Ovary (tissue), 9 donors: ENCODE data around the gene ATP2B3. TPM values are rescaled to one million over a fixed set of nuclear protein-coding genes. Genes with fewer than 3 reads are reported as not detected.

Experiments used
- DNase-seq, 5 donors: peaks; one replicate each; pipeline ENCODE4 v3.0.0-alpha.2; 2019 to 2020
- H3K27ac ChIP-seq, 2 donors: fragments of 200-600 bp; one replicate each; pipeline versions ENCODE4 v1.5.1 to v1.8.0; 2019 to 2022
- H3K27me3 ChIP-seq: fragments of 200-600 bp; one replicate; pipeline ENCODE4 v1.8.0; 2022
- H3K36me3 ChIP-seq: fragments of 200-600 bp; sonication (generic); one replicate; pipeline ENCODE4 v1.5.1; 2019
- H3K4me1 ChIP-seq: one replicate; pipeline ENCODE4 v1.8.1; 2013; ENCODE audit warnings: mild to moderate bottlenecking, moderate library complexity; ENCODE audit not compliant: insufficient read depth
- H3K4me3 ChIP-seq: fragments of 200-600 bp; sonication (generic); one replicate; pipeline ENCODE4 v1.5.1; 2017
- H3K9me3 ChIP-seq, 2 donors: fragments of 200-600 bp in 1 of 2; sonication (generic) in 1 of 2; one replicate each; pipeline versions ENCODE4 v1.5.1 to v1.8.1; 2013 to 2019; ENCODE audit warnings: mild to moderate bottlenecking in 1 of 2, moderate library complexity in 1 of 2
- EP300 ChIP-seq: sonication (generic); formaldehyde crosslinking; IDR thresholded peaks from one replicate; pipeline ENCODE4 v1.6.1; 2017; ENCODE audit warnings: antibody characterized with exemption
- POLR2A ChIP-seq: fragments of 450-650 bp; IDR thresholded peaks from one replicate; pipeline ENCODE4 v1.6.1; 2017; ENCODE audit warnings: antibody characterized with exemption, mild to moderate bottlenecking, moderate library complexity
- WGBS, 3 donors: extraction: QIAGEN DNeasy Blood & Tissue Kit in 1 of 3; methylation state at CpG; one replicate each; pipeline versions ENCODE4 v1.1.5 to v1.1.7; 2013 to 2017; 5-methylcytosine and 5-hydroxymethylcytosine counted together
- intact Hi-C, 4 donors: fragments of 100-400 bp; cut with DNase I; formaldehyde crosslinking; loops; one replicate each; pipeline versions ENCODE4 v1.11.0 to v1.15.1; 2022 to 2023
- polyA plus RNA-seq, 2 donors: library from polyadenylated mRNA; stranded (reverse); fragments of 200-250 nt in 1 of 2; fragments of 350-450 nt in 1 of 2; fragmentation: Illumina TruSeq in 1 of 2; extraction: RNeasy Lipid Tissue Mini Kit (QIAGEN cat#74804) in 1 of 2; gene quantifications; one replicate each; pipeline ENCODE4 v1.2.3, GENCODE V29; 2013 to 2014
- total RNA-seq, 7 donors: library from RNA; depleted of rRNA in 2 of 7; stranded (reverse); fragments of >200 nt in 2 of 7; fragmentation: NEBNext Ultra II Directional in 3 of 7; extraction: Animal tissue kit (Norgen Biotek cat#: 25700) in 3 of 7; gene quantifications; one replicate each; pipeline versions ENCODE4 v1.1.0 to v1.2.4, GENCODE V29; 2016 to 2023
- TF ChIP-seq, protein P1 (sequence below), 3 donors: fragments of 450-650 bp in 2 of 3; fragments of 200-600 bp in 1 of 3; IDR thresholded peaks; one replicate each; pipeline versions ENCODE4 v1.5.1 to v1.8.0; 2016 to 2022; ENCODE audit warnings: antibody characterized with exemption in 3 of 3, mild to moderate bottlenecking in 1 of 3
- donor health status: DM: no; HTN: no; CAD: no; lungs with moderate emphysema.
- donor health status: DM: no; HTN: no; CAD: no.
- donor health status: Bipolar disorder and iron deficiency.
- donor health status: DM: yes; HTN: yes; CAD: no.
- donor health status: DM: no; HTN: no; CAD: no.
- donor health status: DM: yes; HTN: yes; CAD: no.

ATP2B3 gene
- total and polyA plus RNA-seq, 9 donors, result 0.01 to 1.6 (median 0.25) TPM; not detected in 5

DNA sequence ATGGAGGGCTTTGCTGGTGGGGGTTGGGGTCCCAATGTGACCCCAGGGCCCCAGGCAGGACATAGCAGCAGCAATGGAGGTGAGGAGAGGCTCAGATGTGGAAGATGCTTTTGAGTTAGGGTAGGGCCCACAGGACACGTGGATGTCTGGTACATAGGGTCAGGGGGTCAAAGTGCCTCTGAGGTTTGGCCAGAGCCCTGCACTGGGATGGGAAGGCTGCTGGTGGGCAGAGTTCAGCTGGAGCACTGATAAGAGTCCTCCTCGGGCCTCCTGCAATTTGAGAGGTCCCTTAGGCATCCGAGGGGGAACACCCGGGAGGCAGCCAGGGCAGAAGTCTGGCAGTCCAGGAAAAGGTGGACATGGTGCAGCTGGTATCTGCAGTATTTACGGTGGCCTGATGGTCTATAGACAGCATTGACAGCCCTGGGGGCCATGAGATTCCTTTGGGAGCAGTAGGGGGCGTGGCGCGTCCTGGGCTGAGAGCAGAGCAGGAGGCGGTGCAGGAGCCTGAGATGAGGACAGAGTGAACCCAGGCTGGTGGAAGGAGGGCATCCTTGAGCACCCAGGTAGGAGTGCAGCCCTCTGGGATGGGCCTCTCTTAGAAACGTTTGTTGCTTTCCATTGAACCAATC, 58.9 kb downstream of the ATP2B3 start:
- 64 to 80% (median 70%) methylated on average over 10 of the region's 10 CpGs for WGBS, 3 donors
- no peak for TF ChIP-seq POLR2A
- H3K4me1 ChIP-seq, result no peaks in the 10 kb centered on the region
- H3K27ac ChIP-seq, result no peak overlapping the region
- no peak overlapping the region for H3K4me3 ChIP-seq
- DNase-seq, result no peak
- H3K9me3 ChIP-seq, result no peaks in the 10 kb centered on the region
- intact Hi-C loops, result no loop called here
- no peaks in the 10 kb centered on the region for H3K27me3 ChIP-seq
- no peaks in the 10 kb centered on the region for H3K36me3 ChIP-seq

DNA sequence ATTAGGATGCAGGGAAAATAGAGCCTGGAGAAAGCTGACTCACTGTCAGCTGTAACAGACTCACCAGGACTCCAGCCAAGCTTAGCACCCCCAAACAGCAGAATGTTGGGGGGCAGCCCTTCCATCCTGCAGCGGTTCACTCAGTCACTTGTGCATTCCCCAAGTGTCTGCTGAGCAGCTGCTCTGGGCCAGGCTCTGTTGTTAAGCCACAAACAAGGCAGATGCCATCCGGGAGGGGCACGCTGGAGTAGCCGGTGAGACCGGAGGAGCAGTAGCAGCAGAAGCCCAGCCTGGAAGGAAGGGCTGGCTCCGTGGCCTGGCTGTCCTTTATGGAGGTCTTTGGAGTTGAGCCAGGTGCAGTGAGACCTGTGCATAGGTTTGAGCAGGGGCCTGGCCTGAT, 59.5 kb downstream of the ATP2B3 start:
- Histone ChIP-seq H3K9me3 (no peaks in the 10 kb centered on the region), H3K4me1 (no peaks in the 10 kb centered on the region), H3K36me3 (no peaks in the 10 kb centered on the region), H3K4me3 (no peak overlapping the region), H3K27me3 (no peaks in the 10 kb centered on the region), H3K27ac (no peak overlapping the region)
- intact Hi-C loops, result no loop called here
- TF ChIP-seq, protein P1, sequence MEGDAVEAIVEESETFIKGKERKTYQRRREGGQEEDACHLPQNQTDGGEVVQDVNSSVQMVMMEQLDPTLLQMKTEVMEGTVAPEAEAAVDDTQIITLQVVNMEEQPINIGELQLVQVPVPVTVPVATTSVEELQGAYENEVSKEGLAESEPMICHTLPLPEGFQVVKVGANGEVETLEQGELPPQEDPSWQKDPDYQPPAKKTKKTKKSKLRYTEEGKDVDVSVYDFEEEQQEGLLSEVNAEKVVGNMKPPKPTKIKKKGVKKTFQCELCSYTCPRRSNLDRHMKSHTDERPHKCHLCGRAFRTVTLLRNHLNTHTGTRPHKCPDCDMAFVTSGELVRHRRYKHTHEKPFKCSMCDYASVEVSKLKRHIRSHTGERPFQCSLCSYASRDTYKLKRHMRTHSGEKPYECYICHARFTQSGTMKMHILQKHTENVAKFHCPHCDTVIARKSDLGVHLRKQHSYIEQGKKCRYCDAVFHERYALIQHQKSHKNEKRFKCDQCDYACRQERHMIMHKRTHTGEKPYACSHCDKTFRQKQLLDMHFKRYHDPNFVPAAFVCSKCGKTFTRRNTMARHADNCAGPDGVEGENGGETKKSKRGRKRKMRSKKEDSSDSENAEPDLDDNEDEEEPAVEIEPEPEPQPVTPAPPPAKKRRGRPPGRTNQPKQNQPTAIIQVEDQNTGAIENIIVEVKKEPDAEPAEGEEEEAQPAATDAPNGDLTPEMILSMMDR (IDR thresholded peaks at IDR 0.05), result no peak
- TF ChIP-seq POLR2A, result no peak
- TF ChIP-seq EP300, result no peak
- 81 to 88% (median 85%) methylated on average over 6 of the region's 6 CpGs for WGBS, 3 donors
- DNase-seq, result no peak

DNA sequence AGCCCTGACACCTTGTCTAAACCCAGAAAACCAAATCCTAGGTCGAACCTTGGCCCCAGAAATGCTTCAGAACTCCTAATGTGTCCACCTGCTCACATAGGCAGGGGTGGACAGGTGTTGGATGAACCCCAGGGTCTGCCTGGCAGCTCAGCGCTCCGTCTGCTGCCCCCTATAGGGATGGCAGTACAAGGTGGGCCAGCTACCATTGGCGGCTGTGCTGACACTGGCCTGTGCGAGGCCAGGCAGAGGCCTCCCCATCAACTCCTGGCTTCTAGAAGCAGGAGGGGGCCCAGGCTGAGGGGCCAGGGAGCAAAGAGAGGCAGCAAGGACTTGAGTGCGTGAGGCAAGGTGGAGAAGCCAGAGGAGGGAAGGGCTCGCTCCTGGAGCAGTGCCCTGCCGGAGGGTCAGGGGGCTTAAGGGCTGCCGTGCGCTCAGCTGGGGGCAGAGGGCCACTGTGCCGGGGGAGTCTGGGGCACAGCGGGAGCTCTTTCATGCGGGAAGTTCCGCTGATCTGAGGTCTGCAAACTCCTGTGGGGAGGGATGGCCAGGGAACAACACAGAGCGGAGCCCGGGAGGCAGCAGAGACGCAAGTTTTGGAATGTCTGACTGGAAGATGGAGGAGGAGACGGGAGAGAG, 60.9 kb downstream of the ATP2B3 start:
- H3K27me3 ChIP-seq, result no peaks in the 10 kb centered on the region
- WGBS, 3 donors, result 67 to 77% (median 76%) methylated on average over 18 of the region's 18 CpGs
- H3K9me3 ChIP-seq, result no peaks in the 10 kb centered on the region
- no peak overlapping the region for H3K27ac ChIP-seq
- TF ChIP-seq, protein P1 (IDR thresholded peaks at IDR 0.05), result no peak
- TF ChIP-seq POLR2A, result no peak
- TF ChIP-seq EP300, result no peak
- no peak for DNase-seq
- intact Hi-C loops, result no loop called here
- no peaks in the 10 kb centered on the region for H3K4me1 ChIP-seq
- no peak overlapping the region for H3K4me3 ChIP-seq
- H3K36me3 ChIP-seq, result no peaks in the 10 kb centered on the region

DNA sequence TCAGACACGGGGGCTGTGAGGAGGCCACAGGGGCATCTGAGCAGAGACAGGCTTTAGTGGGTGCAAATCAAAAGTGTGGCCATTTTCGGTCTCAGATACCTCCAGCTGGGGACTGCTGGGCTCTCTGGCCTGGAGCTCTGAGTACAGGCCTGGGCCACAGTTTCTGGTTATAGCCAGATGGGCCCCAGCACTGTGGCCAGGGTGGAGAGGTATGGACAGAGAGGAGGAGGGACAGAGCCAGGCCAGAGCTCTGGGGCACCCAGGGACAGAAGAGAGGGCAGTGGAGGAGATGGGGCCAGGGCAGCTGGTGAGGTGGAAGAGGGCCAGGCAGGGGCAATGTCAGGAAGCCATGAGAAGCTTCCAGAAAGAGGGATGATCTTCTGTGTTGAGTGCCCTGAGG, 61.4 kb downstream of the ATP2B3 start:
- no peaks in the 10 kb centered on the region for H3K36me3 ChIP-seq
- no peak overlapping the region for H3K4me3 ChIP-seq
- no peaks in the 10 kb centered on the region for H3K9me3 ChIP-seq
- TF ChIP-seq EP300, result no peak
- TF ChIP-seq, protein P1 (IDR thresholded peaks at IDR 0.05), result no peak
- 51 to 65% (median 55%) methylated on average over 2 of the region's 2 CpGs for WGBS, 3 donors
- H3K27me3 ChIP-seq, result no peaks in the 10 kb centered on the region
- intact Hi-C loops, result no loop called here
- H3K4me1 ChIP-seq, result no peaks in the 10 kb centered on the region
- DNase-seq, result no peak
- H3K27ac ChIP-seq, result no peak overlapping the region

DNA sequence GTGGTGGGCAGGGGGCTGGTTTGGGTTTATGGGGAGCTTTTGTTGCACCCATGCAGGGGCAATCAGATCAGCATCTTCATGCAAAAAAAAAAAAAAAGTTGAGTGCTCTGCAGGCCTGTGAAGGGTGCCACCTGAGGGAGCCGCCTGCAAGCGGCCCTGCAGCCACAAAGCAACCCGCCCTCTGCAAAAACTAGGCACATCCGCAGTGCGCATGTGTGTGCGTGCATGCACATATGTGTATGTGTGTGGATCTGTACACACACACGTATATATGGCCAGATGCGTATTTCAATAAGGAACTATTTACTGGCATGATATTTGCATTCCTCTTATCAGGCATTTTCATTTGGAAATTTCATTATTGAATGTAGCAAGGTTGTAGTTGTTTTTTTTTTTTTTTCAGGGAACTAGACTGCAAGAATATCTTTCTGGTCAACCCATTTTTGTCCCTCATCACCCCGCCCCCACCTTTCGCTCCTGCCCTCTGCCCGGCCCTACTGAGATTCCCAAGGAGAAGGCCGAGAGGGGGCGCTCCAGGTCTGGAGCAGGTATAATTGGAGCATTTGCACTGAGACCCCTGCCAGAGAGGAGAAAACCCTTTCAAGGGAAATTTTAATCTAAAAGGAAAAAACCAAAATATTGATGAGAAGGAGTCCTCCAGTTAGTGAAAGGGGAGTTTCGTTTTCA, 63.4 kb downstream of the ATP2B3 start:
- H3K27me3 ChIP-seq, result no peaks in the 10 kb centered on the region
- DNase-seq, result no peak
- H3K36me3 ChIP-seq, result no peaks in the 10 kb centered on the region
- WGBS, 3 donors, result 71 to 78% (median 76%) methylated on average over 14 of the region's 14 CpGs
- H3K27ac ChIP-seq, result no peak overlapping the region
- H3K9me3 ChIP-seq, result no peaks in the 10 kb centered on the region
- no peak for TF ChIP-seq EP300
- no peak for TF ChIP-seq POLR2A
- TF ChIP-seq, protein P1 (IDR thresholded peaks at IDR 0.05), result no peak
- no peak overlapping the region for H3K4me3 ChIP-seq
- H3K4me1 ChIP-seq, result no peaks in the 10 kb centered on the region
- intact Hi-C loops, result no loop called here
